ENCODE results near the gene NLRP7. TPM values are rescaled to one million over a fixed set of nuclear protein-coding genes. Genes with fewer than 3 reads are reported as not detected.
"Not testable (repeated sequence)": the region's sequence is repeated elsewhere in the genome, so short reads cannot be mapped to it uniquely, and the experiment has no call there.

NLRP7 gene
- polyA plus RNA-seq, 2 of the 4 experiments (the other 2 are of a cell fraction), result not detected

GRCh38 chr19:54959840-54960239, 12.5 kb upstream of the NLRP7 start:
- TF ChIP-seq JUN (IDR thresholded peaks at IDR 0.05) (no peak), E2F6 (IDR thresholded peaks at IDR 0.05; ENCODE audit: borderline replicate concordance, low read depth) (no peak), TFCP2L1 (CRISPR knock-in tag; IDR thresholded peaks at IDR 0.05) (no peak), MYC (IDR thresholded peaks at IDR 0.05; ENCODE audit: borderline replicate concordance, low read length) (no peak), EHMT2 (IDR thresholded peaks at IDR 0.05; ENCODE audit: low read depth) (no peak), FOXS1 (CRISPR knock-in tag; IDR thresholded peaks at IDR 0.05) (no peak), PBX3 (IDR thresholded peaks at IDR 0.05) (no peak), ELK1 (IDR thresholded peaks at IDR 0.05; ENCODE audit: low read depth, low read length) (no peak), KDM5A (IDR thresholded peaks at IDR 0.05) (no peak), BHLHE40 (IDR thresholded peaks at IDR 0.05; ENCODE audit: low read depth, low read length) (no peak), POLR2AphosphoS2 (conservative IDR thresholded peaks at IDR 0.05; ENCODE audit: low read length) (no peak), NR3C1 (IDR thresholded peaks at IDR 0.05) (no peak), SMC3 (IDR thresholded peaks at IDR 0.05) (no peak), EP300 (IDR thresholded peaks at IDR 0.05) (no peak), JUNB (IDR thresholded peaks at IDR 0.05) (no peak), FOSL2 (IDR thresholded peaks at IDR 0.05) (no peak), FOSL2 (CRISPR knock-in tag; IDR thresholded peaks at IDR 0.05) (no peak), CEBPB (IDR thresholded peaks at IDR 0.05) (no peak), ATOH8 (CRISPR knock-in tag; IDR thresholded peaks at IDR 0.05; ENCODE audit: low read depth) (no peak), MAZ (IDR thresholded peaks at IDR 0.05; ENCODE audit: borderline replicate concordance, low read depth, low read length) (no peak)
- ATAC-seq (0 out of 6 replicates have a peak, but pooled peaks of 1 of the 2 experiments have one; percentile 34), DNase-seq (ENCODE audit: low read depth in 1 of 2, low spot score in 1 of 2) (no peak), FAIRE-seq (no peak)
- H3K9me3 ChIP-seq, result no peaks in the 10 kb centered on the region
- no peak overlapping the region for H3K4me2 ChIP-seq
- no peak overlapping the region for H3K27ac ChIP-seq
- ChIA-PET POLR2A (no interaction called here), CTCF (interaction anchor here (0.7 to 1.5 kb wide), 3 partner anchors 12 to 307 kb away, joined by 3 to 4 read pairs (median 3); partner anchors contain the start of gene NLRP7)
- 67% methylated on average over 8 of the region's 8 CpGs for whole genome bisulfite sequencing (ENCODE audit: missing lambda C conversion rate)
- H3K4me1 ChIP-seq, result no peaks in the 10 kb centered on the region
- no peak overlapping the region for H3K4me3 ChIP-seq

GRCh38 chr19:54955376-54955775, 8.0 kb upstream of the NLRP7 start:
- no peaks in the 10 kb centered on the region for H3K9me3 ChIP-seq
- ChIA-PET CTCF (interaction anchor here (1.5 kb wide), 2 partner anchors 73 to 281 kb away, joined by 4 to 5 read pairs; no protein-coding TSS in a partner anchor), POLR2A (no interaction called here)
- DNase-seq (ENCODE audit: low read depth in 1 of 2, low spot score in 1 of 2) (no peak), FAIRE-seq (no peak), ATAC-seq (no peak)
- no peak overlapping the region for H3K4me3 ChIP-seq
- no peaks in the 10 kb centered on the region for H3K4me1 ChIP-seq
- TF ChIP-seq ESRRA (IDR thresholded peaks at IDR 0.05; ENCODE audit: borderline replicate concordance, low read length), result no peak
- TF ChIP-seq HOXA7 (CRISPR knock-in tag; IDR thresholded peaks at IDR 0.05), result no peak
- TF ChIP-seq FOXS1 (CRISPR knock-in tag; IDR thresholded peaks at IDR 0.05), result no peak
- TF ChIP-seq RAD21 (conservative IDR thresholded peaks at IDR 0.05 in 1 of 2, IDR thresholded peaks at IDR 0.05 in 1 of 2), result no peak
- TF ChIP-seq NFE2L2 (conservative IDR thresholded peaks at IDR 0.05; ENCODE audit: low read length), result no peak
- TF ChIP-seq GATA3 (IDR thresholded peaks at IDR 0.05; ENCODE audit: borderline replicate concordance), result no peak
- TF ChIP-seq REST (IDR thresholded peaks at IDR 0.05), result no peak
- 64% methylated on average over 11 of the region's 11 CpGs for WGBS (ENCODE audit: missing lambda C conversion rate)
- H3K27ac ChIP-seq, result no peak overlapping the region
- H3K4me2 ChIP-seq, result no peak overlapping the region

GRCh38 chr19:54953345-54953713, 6.0 kb upstream of the NLRP7 start:
- H3K9me3 ChIP-seq; FAIRE-seq; ATAC-seq; CTCF ChIA-PET; H3K4me3 ChIP-seq; H3K27ac ChIP-seq; H3K4me1 ChIP-seq; POLR2A ChIA-PET; DNase-seq (ENCODE audit: low read depth in 1 of 2, low spot score in 1 of 2); H3K4me2 ChIP-seq: not testable (repeated sequence)
- WGBS (ENCODE audit: missing lambda C conversion rate), result 70% methylated on average over 10 of the region's 10 CpGs

All from A549 (cell line).